Measurements from ENCODE around the gene HOXA10.

GRCh38 chr7:27151341-27151930 is 22.7 kb downstream of the HOXA10 start:
- TF ChIP-seq ZNF70 (CRISPR knock-in tag; IDR thresholded peaks at IDR 0.05) (no peak), TSHZ2 (CRISPR knock-in tag; IDR thresholded peaks at IDR 0.05) (no peak), ARNTL (CRISPR knock-in tag; IDR thresholded peaks at IDR 0.05; ENCODE audit: borderline replicate concordance, low read depth) (no peak), PPARA (CRISPR knock-in tag; IDR thresholded peaks at IDR 0.05; ENCODE audit: borderline replicate concordance) (no peak), TOX (CRISPR knock-in tag; IDR thresholded peaks at IDR 0.05; ENCODE audit: borderline replicate concordance) (no peak), CSDC2 (CRISPR knock-in tag; IDR thresholded peaks at IDR 0.05) (no peak), ISL1 (CRISPR knock-in tag; IDR thresholded peaks at IDR 0.05) (no peak)
- TF ChIP-seq, protein P1, sequence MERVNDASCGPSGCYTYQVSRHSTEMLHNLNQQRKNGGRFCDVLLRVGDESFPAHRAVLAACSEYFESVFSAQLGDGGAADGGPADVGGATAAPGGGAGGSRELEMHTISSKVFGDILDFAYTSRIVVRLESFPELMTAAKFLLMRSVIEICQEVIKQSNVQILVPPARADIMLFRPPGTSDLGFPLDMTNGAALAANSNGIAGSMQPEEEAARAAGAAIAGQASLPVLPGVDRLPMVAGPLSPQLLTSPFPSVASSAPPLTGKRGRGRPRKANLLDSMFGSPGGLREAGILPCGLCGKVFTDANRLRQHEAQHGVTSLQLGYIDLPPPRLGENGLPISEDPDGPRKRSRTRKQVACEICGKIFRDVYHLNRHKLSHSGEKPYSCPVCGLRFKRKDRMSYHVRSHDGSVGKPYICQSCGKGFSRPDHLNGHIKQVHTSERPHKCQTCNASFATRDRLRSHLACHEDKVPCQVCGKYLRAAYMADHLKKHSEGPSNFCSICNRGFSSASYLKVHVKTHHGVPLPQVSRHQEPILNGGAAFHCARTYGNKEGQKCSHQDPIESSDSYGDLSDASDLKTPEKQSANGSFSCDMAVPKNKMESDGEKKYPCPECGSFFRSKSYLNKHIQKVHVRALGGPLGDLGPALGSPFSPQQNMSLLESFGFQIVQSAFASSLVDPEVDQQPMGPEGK (CRISPR knock-in tag; IDR thresholded peaks at IDR 0.05; ENCODE audit: borderline replicate concordance): no peak
- TF ChIP-seq, protein P2, sequence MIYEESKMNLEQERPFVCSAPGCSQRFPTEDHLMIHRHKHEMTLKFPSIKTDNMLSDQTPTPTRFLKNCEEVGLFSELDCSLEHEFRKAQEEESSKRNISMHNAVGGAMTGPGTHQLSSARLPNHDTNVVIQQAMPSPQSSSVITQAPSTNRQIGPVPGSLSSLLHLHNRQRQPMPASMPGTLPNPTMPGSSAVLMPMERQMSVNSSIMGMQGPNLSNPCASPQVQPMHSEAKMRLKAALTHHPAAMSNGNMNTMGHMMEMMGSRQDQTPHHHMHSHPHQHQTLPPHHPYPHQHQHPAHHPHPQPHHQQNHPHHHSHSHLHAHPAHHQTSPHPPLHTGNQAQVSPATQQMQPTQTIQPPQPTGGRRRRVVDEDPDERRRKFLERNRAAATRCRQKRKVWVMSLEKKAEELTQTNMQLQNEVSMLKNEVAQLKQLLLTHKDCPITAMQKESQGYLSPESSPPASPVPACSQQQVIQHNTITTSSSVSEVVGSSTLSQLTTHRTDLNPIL (CRISPR knock-in tag; IDR thresholded peaks at IDR 0.05; ENCODE audit: low read depth): no peak
